Right cardiac atrium (tissue), 5 donors: Measurements from ENCODE around the gene ZGLP1. TPM values are rescaled to one million over a fixed set of nuclear protein-coding genes. Genes with fewer than 3 reads are reported as not detected.

Experiments used
- ATAC-seq, 2 donors: fragments of 200-7000 bp; cut with Tn5 transposase; one replicate each; pipeline versions ENCODE4 v1.8.0 to v1.9.1; 2020; ENCODE audit warnings: moderate library complexity in 2 of 2, mild to moderate bottlenecking in 1 of 2
- DNase-seq, 3 donors: peaks; one replicate each; pipeline ENCODE4 v3.0.0-alpha.2; 2020
- H3K27ac ChIP-seq: one replicate; pipeline ENCODE4 v1.5.1; 2013; ENCODE audit warnings: mild to moderate bottlenecking, low read length, control low read depth, moderate library complexity
- H3K27me3 ChIP-seq: one replicate; pipeline ENCODE4 v1.6.1; 2013; ENCODE audit not compliant: control insufficient read depth, insufficient read depth
- H3K4me1 ChIP-seq: one replicate; pipeline ENCODE4 v1.6.1; 2013; ENCODE audit warnings: low read length; ENCODE audit not compliant: control insufficient read depth, insufficient read depth
- H3K4me3 ChIP-seq: one replicate; pipeline ENCODE4 v1.5.1; 2013; ENCODE audit warnings: low read length, control low read depth
- H3K9me3 ChIP-seq: one replicate; pipeline ENCODE4 v1.6.1; 2013; ENCODE audit warnings: low read length; ENCODE audit not compliant: control insufficient read depth
- WGBS: extraction: QIAGEN DNeasy Blood & Tissue Kit; methylation state at CpG from one replicate; pipeline ENCODE4 v1.1.7; 2013; 5-methylcytosine and 5-hydroxymethylcytosine counted together
- intact Hi-C, 4 donors: fragments of 100-400 bp; cut with DNase I; formaldehyde crosslinking; loops; one replicate each; pipeline versions ENCODE4 v1.11.0 to v1.14.0; 2022 to 2023
- polyA plus RNA-seq: library from polyadenylated mRNA; stranded (reverse); fragments of 200-250 nt; gene quantifications from one replicate; pipeline ENCODE4 v1.2.3, GENCODE V29; 2013
- total RNA-seq, 4 donors: library from RNA; stranded (reverse); fragmentation: NEBNext Ultra II Directional; extraction: Animal tissue kit (Norgen Biotek cat#: 25700); gene quantifications; one replicate each; pipeline ENCODE4 v1.2.1, GENCODE V29; 2021
- donor health status: healthy with polysubstance abuse.
- donor health status: DM: no; HTN: yes; CAD: no.
- donor health status: DM: no; HTN: no; CAD: no.
- donor health status: DM: no; HTN: yes; CAD: no; lungs with severe emphysema.
- donor health status: DM: yes; HTN: yes; CAD: no.

The ZGLP1 gene
- total and polyA plus RNA-seq, 5 donors, result 0.68 to 1.3 (median 0.82) TPM

GRCh38 chr19:10315335-10316214 is 6.0 kb upstream of the ZGLP1 start, which contains the start of gene FDX2:
Gene FDX2 (minus strand): TSS chr19:10316015. CDS start chr19:10315996, 19 bp downstream.
- ATAC-seq (peak; percentile 88 to 92), DNase-seq (peak; percentile 89 to 97 (median 96))
- peak within 1 kb of the TSS; percentile 90 for H3K4me3 ChIP-seq
- H3K27me3 ChIP-seq, result no peaks in the 10 kb centered on the region
- H3K4me1 ChIP-seq, result no peaks in the 10 kb centered on the region
- intact Hi-C loops, result no loop called here
- no peaks in the 10 kb centered on the region for H3K9me3 ChIP-seq
- peak within 1 kb of the TSS; percentile 6 for H3K27ac ChIP-seq
- WGBS, result 1% methylated on average over 55 of the region's 55 CpGs

DNA sequence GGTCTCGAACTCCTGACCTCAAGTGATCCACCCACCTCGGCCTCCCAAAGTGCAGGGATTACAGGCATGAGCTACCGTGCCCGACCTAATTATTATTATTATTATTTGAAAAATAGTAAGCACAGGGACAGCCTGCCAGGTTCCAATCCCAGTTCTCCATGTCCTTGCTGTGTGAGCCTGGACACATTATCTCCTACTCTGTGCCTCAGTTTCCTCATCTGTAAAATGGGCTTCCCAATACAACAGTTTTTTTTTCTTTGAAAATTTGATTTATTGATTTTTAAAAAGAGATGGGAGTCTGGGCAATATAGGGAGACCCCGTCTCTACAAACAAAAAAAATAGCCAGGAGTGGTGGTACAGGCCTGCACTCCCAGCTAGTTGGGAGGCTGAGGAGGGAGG is 3.3 kb downstream of the ZGLP1 start:
- no peak overlapping the region for H3K27ac ChIP-seq
- DNase-seq (no peak), ATAC-seq (no peak)
- WGBS, result 91% methylated on average over 5 of the region's 5 CpGs
- H3K4me1 ChIP-seq, result no peaks in the 10 kb centered on the region
- H3K27me3 ChIP-seq, result no peaks in the 10 kb centered on the region
- no peaks in the 10 kb centered on the region for H3K9me3 ChIP-seq
- intact Hi-C loops, result no loop called here
- no peak overlapping the region for H3K4me3 ChIP-seq

GRCh38 chr19:10305139-10305806 is 4.3 kb downstream of the ZGLP1 start:
- H3K27ac ChIP-seq, result no peak overlapping the region
- no peak overlapping the region for H3K4me3 ChIP-seq
- no peaks in the 10 kb centered on the region for H3K27me3 ChIP-seq
- no peaks in the 10 kb centered on the region for H3K9me3 ChIP-seq
- WGBS, result 80% methylated on average over 17 of the region's 17 CpGs
- DNase-seq, result peak; percentile 41 to 77 (median 70)
- no peaks in the 10 kb centered on the region for H3K4me1 ChIP-seq
- peak; percentile 17 to 46 for ATAC-seq
- intact Hi-C loops, result no loop called here

- no peaks in the 10 kb centered on the region for H3K4me1 ChIP-seq
- ATAC-seq (peak; percentile 18 to 28), DNase-seq (no peak)
- no peaks in the 10 kb centered on the region for H3K9me3 ChIP-seq
- 40% methylated on average over 14 of the region's 14 CpGs for WGBS
- no peak overlapping the region for H3K4me3 ChIP-seq
- no peak overlapping the region for H3K27ac ChIP-seq
- H3K27me3 ChIP-seq, result no peaks in the 10 kb centered on the region
- intact Hi-C loops, result no loop called here
Observed at GRCh38 chr19:10299545-10300458, 9.8 kb downstream of the ZGLP1 start.

DNA sequence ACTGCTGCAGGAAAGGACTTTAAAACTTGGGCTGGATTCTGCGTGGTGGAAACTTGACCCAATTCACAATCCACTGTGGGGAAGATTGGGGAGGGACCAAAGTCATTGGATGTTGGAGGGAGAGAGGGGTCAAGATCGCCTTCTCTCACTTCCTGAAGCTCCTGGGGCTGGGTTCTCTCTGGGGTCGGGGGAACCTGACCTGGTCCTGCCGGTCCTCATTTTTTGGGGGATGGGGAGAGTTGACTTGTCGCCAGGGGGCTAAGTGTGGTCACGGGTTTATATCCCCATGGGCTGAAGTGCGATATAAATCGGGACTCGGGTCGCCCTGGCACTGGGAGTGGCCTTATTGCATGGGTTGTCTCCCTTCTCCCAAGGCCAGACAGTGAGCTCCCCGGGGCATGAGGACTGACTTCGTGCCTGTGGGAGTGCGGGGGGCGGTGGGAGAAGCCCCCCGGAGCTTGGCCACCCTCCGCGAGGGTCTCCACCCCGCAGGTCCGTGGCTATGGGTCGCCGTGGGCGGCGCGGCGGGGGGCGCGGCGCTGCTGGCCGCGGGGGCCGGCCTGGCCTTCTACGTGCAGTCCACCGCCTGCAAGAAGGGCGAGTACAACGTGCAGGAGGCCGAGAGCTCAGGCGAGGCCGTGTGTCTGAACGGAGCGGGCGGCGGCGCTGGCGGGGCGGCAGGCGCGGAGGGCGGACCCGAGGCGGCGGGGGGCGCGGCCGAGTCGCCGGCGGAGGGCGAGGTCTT is 13.6 kb downstream of the ZGLP1 start:
- ATAC-seq, result no peak
- peaks cover 3% of the 10 kb centered on the region for H3K4me1 ChIP-seq
- H3K9me3 ChIP-seq, result no peaks in the 10 kb centered on the region
- WGBS, result 5% methylated on average over 58 of the region's 58 CpGs
- DNase-seq, result no peak
- intact Hi-C loops, result no loop called here
- peak overlapping the region; percentile 8 for H3K4me3 ChIP-seq
- no peaks in the 10 kb centered on the region for H3K27me3 ChIP-seq
- H3K27ac ChIP-seq, result no peak overlapping the region

GRCh38 chr19:10295305-10295846 is 14.2 kb downstream of the ZGLP1 start:
- ATAC-seq (peak in 1 of 2 donors; percentile 18), DNase-seq (peak; percentile 26 to 78 (median 77))
- Histone ChIP-seq H3K27ac (no peak overlapping the region), H3K4me1 (peaks cover 6% of the 10 kb centered on the region), H3K27me3 (no peaks in the 10 kb centered on the region), H3K4me3 (peak overlapping the region; percentile 8), H3K9me3 (no peaks in the 10 kb centered on the region)
- WGBS, result 4% methylated on average over 48 of the region's 48 CpGs
- intact Hi-C loops, result no loop called here

DNA sequence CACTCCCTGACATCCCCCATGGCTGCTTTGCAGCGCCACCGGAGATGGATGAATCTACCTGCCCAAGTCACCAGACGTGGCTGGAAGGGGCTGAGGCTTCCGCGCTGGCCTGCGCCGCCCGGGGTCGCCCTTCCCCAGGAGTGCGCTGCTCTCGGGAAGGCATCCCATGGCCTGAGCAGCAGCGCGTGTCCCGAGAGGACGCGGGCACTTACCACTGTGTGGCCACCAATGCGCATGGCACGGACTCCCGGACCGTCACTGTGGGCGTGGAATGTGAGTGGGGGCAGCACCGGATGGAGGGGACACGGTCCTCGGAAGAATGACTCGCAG is 15.3 kb downstream of the ZGLP1 start:
- no peak for ATAC-seq
- 30% methylated on average over 25 of the region's 25 CpGs for WGBS
- Histone ChIP-seq H3K27me3 (no peaks in the 10 kb centered on the region), H3K27ac (no peak overlapping the region), H3K4me1 (peaks cover 9% of the 10 kb centered on the region), H3K9me3 (no peaks in the 10 kb centered on the region), H3K4me3 (no peak overlapping the region)
- intact Hi-C loops, result no loop called here
- no peak for DNase-seq

GRCh38 chr19:10293637-10294367 is 15.8 kb downstream of the ZGLP1 start:
- DNase-seq (no peak), ATAC-seq (no peak)
- 30% methylated on average over 49 of the region's 49 CpGs for WGBS
- no peak overlapping the region for H3K27ac ChIP-seq
- peaks cover 11% of the 10 kb centered on the region for H3K4me1 ChIP-seq
- H3K27me3 ChIP-seq, result no peaks in the 10 kb centered on the region
- intact Hi-C loops, result no loop called here
- no peak overlapping the region for H3K4me3 ChIP-seq
- H3K9me3 ChIP-seq, result no peaks in the 10 kb centered on the region

GRCh38 chr19:10292789-10293636 is 16.6 kb downstream of the ZGLP1 start:
- H3K9me3 ChIP-seq, result no peaks in the 10 kb centered on the region
- ATAC-seq (no peak), DNase-seq (no peak)
- peak overlapping the region; percentile 1 for H3K4me3 ChIP-seq
- no peak overlapping the region for H3K27ac ChIP-seq
- intact Hi-C loops, result no loop called here
- no peaks in the 10 kb centered on the region for H3K27me3 ChIP-seq
- H3K4me1 ChIP-seq, result peaks cover 12% of the 10 kb centered on the region
- WGBS, result 23% methylated on average over 56 of the region's 56 CpGs
